HepG2 (cell line): ENCODE results near the gene STYK1. TPM values are rescaled to one million over a fixed set of nuclear protein-coding genes. Genes with fewer than 3 reads are reported as not detected.
A peak's percentile ranks its signal among the peaks of the same experiment; 100 is the strongest.

Experiments used
- HOXA3 ChIP-seq: sonication (generic); formaldehyde crosslinking; IDR thresholded peaks from 2 replicates; pipeline ENCODE4 v1.5.0; 2020; ENCODE audit warnings: missing genetic modification reagents
- KAT8 ChIP-seq: IDR thresholded peaks from 2 replicates; pipeline ENCODE4 v1.6.1; 2016; ENCODE audit warnings: missing genetic modification reagents, missing compliant biosample characterization
- KLF9 ChIP-seq: IDR thresholded peaks from 2 replicates; pipeline ENCODE4 v1.6.1; 2016; ENCODE audit warnings: low read depth
- MATR3 ChIP-seq: sonication (generic); formaldehyde crosslinking; IDR thresholded peaks from 2 replicates; pipeline ENCODE4 v1.4.0; 2020; ENCODE audit warnings: missing genetic modification reagents
- MYNN ChIP-seq: sonication (generic); formaldehyde crosslinking; IDR thresholded peaks from 2 replicates; pipeline ENCODE4 v1.4.0; 2020; ENCODE audit warnings: mild to moderate bottlenecking, low read depth, missing genetic modification reagents
- NCOA5 ChIP-seq: sonication (generic); formaldehyde crosslinking; IDR thresholded peaks from 2 replicates; pipeline ENCODE4 v1.4.0; 2020; ENCODE audit warnings: missing genetic modification reagents
- NFRKB ChIP-seq: fragments of 450-650 bp; IDR thresholded peaks from 2 replicates; pipeline ENCODE4 v1.6.1; 2017
- NR1H2 ChIP-seq: sonication (generic); formaldehyde crosslinking; IDR thresholded peaks from 2 replicates; pipeline ENCODE4 v1.8.1; 2022; ENCODE audit warnings: low read depth, missing genetic modification reagents, borderline replicate concordance
- PPARG ChIP-seq: conservative IDR thresholded peaks from 2 replicates; pipeline ENCODE4 v1.6.1; 2016; ENCODE audit warnings: missing biosample characterization, missing genetic modification reagents
- RBM22 ChIP-seq: fragments of 200-400 bp; formaldehyde crosslinking; optimal IDR thresholded peaks from 2 replicates; pipeline ENCODE3; 2017; ENCODE audit warnings: mild to moderate bottlenecking, low read length, moderate library complexity
- RFX3 ChIP-seq: IDR thresholded peaks from 2 replicates; pipeline ENCODE4 v1.6.1; 2016; ENCODE audit warnings: missing biosample characterization, missing genetic modification reagents
- SMAD1 ChIP-seq: sonication (generic); formaldehyde crosslinking; IDR thresholded peaks from 2 replicates; pipeline ENCODE4 v1.4.0; 2020; ENCODE audit warnings: missing genetic modification reagents, low read depth, mild to moderate bottlenecking, borderline replicate concordance
- U2AF2 ChIP-seq: fragments of 200-400 bp; formaldehyde crosslinking; IDR thresholded peaks from 2 replicates; pipeline ENCODE4 v1.6.1; 2017; ENCODE audit warnings: low read depth, mild to moderate bottlenecking, low read length
- ZNF292 ChIP-seq: sonication (generic); formaldehyde crosslinking; IDR thresholded peaks from 2 replicates; pipeline ENCODE4 v1.8.1; 2022; ENCODE audit warnings: mild to moderate bottlenecking, low read depth, missing genetic modification reagents, borderline replicate concordance
- ZZZ3 ChIP-seq: sonication (generic); formaldehyde crosslinking; IDR thresholded peaks from 2 replicates; pipeline ENCODE4 v1.4.0; 2020; ENCODE audit warnings: missing genetic modification reagents, mild to moderate bottlenecking, borderline replicate concordance
- polyA plus RNA-seq, 8 experiments: library from polyadenylated mRNA; depleted of rRNA in 3 of 8; stranded (reverse) in 7 of 8; unstranded in 1 of 8; fragments of >200 nt; fragmentation: Illumina TruSeq in 4 of 8; extraction: Trizol in 4 of 8; gene quantifications; 2 replicates each; pipeline versions ENCODE4 v1.2.1 to v1.2.3, GENCODE V29; 2011 to 2016; ENCODE audit warnings: low read depth in 4 of 8, missing spikeins in 1 of 8, mixed read lengths in 1 of 8; ENCODE audit not compliant: insufficient read depth in 1 of 8
- total RNA-seq, 5 experiments: library from RNA; depleted of rRNA; stranded (reverse); fragments of >200 nt; fragmentation: Illumina TruSeq; extraction: Trizol; gene quantifications; 2 replicates each; pipeline ENCODE4 v1.2.3, GENCODE V29; 2016; ENCODE audit warnings: low read depth in 1 of 5
- TF ChIP-seq, protein P1 (sequence below): sonication (generic); formaldehyde crosslinking; IDR thresholded peaks from 2 replicates; pipeline ENCODE4 v1.4.0; 2020; ENCODE audit warnings: missing genetic modification reagents, mild to moderate bottlenecking, borderline replicate concordance
- TF ChIP-seq, protein P2 (sequence below): sonication (generic); formaldehyde crosslinking; IDR thresholded peaks from 2 replicates; pipeline ENCODE4 v1.4.0; 2020; ENCODE audit warnings: mild to moderate bottlenecking, missing genetic modification reagents
- TF ChIP-seq, protein P3 (sequence below): sonication (generic); formaldehyde crosslinking; IDR thresholded peaks from 2 replicates; pipeline ENCODE4 v1.5.1; 2020; ENCODE audit warnings: mild to moderate bottlenecking, missing genetic modification reagents, borderline replicate concordance
- TF ChIP-seq, protein P4 (sequence below): conservative IDR thresholded peaks from 2 replicates; pipeline ENCODE4 v1.6.1; 2018; ENCODE audit warnings: missing genetic modification reagents

The STYK1 gene
- total and polyA plus RNA-seq, 2 of the 13 experiments (the other 11 are each of a cell fraction or from before 2014, with no cell fraction given) = not detected

DNA sequence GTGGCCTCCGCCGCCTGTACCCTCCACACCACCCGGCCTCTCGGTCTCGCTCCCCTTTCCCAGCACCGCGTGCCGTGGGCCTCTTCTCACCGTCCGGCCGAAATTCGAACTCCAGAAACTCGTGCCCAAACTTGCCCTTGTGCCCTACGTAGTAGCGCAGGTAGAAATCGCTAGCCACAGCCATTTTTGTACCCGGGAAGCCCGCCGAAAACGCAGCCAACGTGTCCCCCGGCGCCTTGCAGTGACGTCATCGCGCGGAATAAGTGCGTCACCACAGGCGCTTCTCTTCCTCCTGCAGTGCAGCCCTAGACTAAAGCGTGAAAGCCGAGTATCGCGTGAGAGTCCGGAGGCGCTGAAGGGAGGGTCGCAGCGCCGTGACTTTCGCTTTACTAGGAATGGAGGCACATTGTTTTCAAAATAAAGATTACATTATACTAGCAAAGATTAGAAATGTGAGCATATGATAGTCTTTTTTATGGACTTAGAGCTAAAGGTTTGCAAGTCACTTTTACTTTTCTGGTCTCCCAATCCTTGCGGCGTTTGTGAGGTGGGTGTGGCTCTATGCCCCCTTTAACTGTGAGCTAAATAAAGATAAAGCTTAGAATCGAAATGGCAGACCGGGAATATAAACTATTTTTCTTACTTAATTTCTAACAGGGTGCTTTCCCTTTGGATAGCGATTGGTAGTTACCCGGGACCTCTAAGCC, 60.4 kb downstream of the STYK1 start, which contains the start of gene MAGOHB (continued):
- TF ChIP-seq, protein P1, sequence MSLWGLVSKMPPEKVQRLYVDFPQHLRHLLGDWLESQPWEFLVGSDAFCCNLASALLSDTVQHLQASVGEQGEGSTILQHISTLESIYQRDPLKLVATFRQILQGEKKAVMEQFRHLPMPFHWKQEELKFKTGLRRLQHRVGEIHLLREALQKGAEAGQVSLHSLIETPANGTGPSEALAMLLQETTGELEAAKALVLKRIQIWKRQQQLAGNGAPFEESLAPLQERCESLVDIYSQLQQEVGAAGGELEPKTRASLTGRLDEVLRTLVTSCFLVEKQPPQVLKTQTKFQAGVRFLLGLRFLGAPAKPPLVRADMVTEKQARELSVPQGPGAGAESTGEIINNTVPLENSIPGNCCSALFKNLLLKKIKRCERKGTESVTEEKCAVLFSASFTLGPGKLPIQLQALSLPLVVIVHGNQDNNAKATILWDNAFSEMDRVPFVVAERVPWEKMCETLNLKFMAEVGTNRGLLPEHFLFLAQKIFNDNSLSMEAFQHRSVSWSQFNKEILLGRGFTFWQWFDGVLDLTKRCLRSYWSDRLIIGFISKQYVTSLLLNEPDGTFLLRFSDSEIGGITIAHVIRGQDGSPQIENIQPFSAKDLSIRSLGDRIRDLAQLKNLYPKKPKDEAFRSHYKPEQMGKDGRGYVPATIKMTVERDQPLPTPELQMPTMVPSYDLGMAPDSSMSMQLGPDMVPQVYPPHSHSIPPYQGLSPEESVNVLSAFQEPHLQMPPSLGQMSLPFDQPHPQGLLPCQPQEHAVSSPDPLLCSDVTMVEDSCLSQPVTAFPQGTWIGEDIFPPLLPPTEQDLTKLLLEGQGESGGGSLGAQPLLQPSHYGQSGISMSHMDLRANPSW (CRISPR knock-in tag) = no peak
- TF ChIP-seq, protein P2, sequence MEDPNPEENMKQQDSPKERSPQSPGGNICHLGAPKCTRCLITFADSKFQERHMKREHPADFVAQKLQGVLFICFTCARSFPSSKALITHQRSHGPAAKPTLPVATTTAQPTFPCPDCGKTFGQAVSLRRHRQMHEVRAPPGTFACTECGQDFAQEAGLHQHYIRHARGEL (CRISPR knock-in tag) = no peak
- TF ChIP-seq NCOA5 (CRISPR knock-in tag) = no peak
- TF ChIP-seq, protein P3, sequence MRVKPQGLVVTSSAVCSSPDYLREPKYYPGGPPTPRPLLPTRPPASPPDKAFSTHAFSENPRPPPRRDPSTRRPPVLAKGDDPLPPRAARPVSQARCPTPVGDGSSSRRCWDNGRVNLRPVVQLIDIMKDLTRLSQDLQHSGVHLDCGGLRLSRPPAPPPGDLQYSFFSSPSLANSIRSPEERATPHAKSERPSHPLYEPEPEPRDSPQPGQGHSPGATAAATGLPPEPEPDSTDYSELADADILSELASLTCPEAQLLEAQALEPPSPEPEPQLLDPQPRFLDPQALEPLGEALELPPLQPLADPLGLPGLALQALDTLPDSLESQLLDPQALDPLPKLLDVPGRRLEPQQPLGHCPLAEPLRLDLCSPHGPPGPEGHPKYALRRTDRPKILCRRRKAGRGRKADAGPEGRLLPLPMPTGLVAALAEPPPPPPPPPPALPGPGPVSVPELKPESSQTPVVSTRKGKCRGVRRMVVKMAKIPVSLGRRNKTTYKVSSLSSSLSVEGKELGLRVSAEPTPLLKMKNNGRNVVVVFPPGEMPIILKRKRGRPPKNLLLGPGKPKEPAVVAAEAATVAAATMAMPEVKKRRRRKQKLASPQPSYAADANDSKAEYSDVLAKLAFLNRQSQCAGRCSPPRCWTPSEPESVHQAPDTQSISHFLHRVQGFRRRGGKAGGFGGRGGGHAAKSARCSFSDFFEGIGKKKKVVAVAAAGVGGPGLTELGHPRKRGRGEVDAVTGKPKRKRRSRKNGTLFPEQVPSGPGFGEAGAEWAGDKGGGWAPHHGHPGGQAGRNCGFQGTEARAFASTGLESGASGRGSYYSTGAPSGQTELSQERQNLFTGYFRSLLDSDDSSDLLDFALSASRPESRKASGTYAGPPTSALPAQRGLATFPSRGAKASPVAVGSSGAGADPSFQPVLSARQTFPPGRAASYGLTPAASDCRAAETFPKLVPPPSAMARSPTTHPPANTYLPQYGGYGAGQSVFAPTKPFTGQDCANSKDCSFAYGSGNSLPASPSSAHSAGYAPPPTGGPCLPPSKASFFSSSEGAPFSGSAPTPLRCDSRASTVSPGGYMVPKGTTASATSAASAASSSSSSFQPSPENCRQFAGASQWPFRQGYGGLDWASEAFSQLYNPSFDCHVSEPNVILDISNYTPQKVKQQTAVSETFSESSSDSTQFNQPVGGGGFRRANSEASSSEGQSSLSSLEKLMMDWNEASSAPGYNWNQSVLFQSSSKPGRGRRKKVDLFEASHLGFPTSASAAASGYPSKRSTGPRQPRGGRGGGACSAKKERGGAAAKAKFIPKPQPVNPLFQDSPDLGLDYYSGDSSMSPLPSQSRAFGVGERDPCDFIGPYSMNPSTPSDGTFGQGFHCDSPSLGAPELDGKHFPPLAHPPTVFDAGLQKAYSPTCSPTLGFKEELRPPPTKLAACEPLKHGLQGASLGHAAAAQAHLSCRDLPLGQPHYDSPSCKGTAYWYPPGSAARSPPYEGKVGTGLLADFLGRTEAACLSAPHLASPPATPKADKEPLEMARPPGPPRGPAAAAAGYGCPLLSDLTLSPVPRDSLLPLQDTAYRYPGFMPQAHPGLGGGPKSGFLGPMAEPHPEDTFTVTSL (CRISPR knock-in tag) = peak; percentile 14; the same call in 1 of the 2 replicates
- TF ChIP-seq RBM22 = no peak
- no peak for TF ChIP-seq ZNF292 (CRISPR knock-in tag)
- TF ChIP-seq RFX3 = no peak
- no peak for TF ChIP-seq MYNN (CRISPR knock-in tag)
- TF ChIP-seq MATR3 = no peak
- peak; percentile 81; the same call in 1 of the 2 replicates for TF ChIP-seq NFRKB
- TF ChIP-seq U2AF2 = 0 out of 2 replicates have a peak, but pooled peaks have one; percentile 54
- peak; percentile 91; the same call in 1 of the 2 replicates for TF ChIP-seq ZZZ3 (CRISPR knock-in tag)
- TF ChIP-seq, protein P4, sequence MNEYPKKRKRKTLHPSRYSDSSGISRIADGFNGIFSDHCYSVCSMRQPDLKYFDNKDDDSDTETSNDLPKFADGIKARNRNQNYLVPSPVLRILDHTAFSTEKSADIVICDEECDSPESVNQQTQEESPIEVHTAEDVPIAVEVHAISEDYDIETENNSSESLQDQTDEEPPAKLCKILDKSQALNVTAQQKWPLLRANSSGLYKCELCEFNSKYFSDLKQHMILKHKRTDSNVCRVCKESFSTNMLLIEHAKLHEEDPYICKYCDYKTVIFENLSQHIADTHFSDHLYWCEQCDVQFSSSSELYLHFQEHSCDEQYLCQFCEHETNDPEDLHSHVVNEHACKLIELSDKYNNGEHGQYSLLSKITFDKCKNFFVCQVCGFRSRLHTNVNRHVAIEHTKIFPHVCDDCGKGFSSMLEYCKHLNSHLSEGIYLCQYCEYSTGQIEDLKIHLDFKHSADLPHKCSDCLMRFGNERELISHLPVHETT (CRISPR knock-in tag) = no peak; the same call in 1 of the 2 replicates
- TF ChIP-seq PPARG (CRISPR knock-in tag) = no peak
- peak; percentile 55; the same call in 1 of the 2 replicates for TF ChIP-seq SMAD1
- TF ChIP-seq KLF9 = peak; percentile 85
- peak; percentile 100 for TF ChIP-seq HOXA3
- TF ChIP-seq KAT8 (CRISPR knock-in tag) = peak; percentile 99
- TF ChIP-seq NR1H2 (CRISPR knock-in tag) = no peak
